GM23248 (cell line): ENCODE measurements around the gene SHROOM3. TPM values are rescaled to one million over a fixed set of nuclear protein-coding genes. Genes with fewer than 3 reads are reported as not detected.
A peak's percentile ranks its signal among the peaks of the same experiment; 100 is the strongest.

Experiments used
- DNase-seq: peaks from one replicate; pipeline ENCODE4 v3.0.0-alpha.2; 2015
- H2AFZ ChIP-seq: fragments of 200-600 bp; sonication (generic); 2 replicates; pipeline ENCODE4 v1.6.1; 2016; ENCODE audit warnings: antibody characterized with exemption
- H3F3A ChIP-seq: fragments of 200-600 bp; sonication (generic); 2 replicates; pipeline ENCODE4 v1.6.1; 2016; ENCODE audit warnings: mild to moderate bottlenecking, antibody characterized with exemption, mixed run types; ENCODE audit not compliant: insufficient read depth
- H3K27ac ChIP-seq: fragments of 200-600 bp; sonication (generic); 2 replicates; pipeline ENCODE4 v1.5.1; 2016; ENCODE audit warnings: mild to moderate bottlenecking
- H3K27me3 ChIP-seq: fragments of 200-600 bp; sonication (generic); replicated peaks from 2 replicates; pipeline ENCODE4 v1.6.1; 2016; ENCODE audit warnings: mild to moderate bottlenecking; ENCODE audit not compliant: insufficient read depth
- H3K36me3 ChIP-seq: fragments of 200-600 bp; sonication (generic); 2 replicates; pipeline ENCODE4 v1.6.1; 2016; ENCODE audit warnings: low read depth, mild to moderate bottlenecking
- H3K4me1 ChIP-seq: fragments of 200-600 bp; sonication (generic); 2 replicates; pipeline ENCODE4 v1.6.1; 2016; ENCODE audit warnings: mild to moderate bottlenecking; ENCODE audit not compliant: insufficient read depth
- H3K4me2 ChIP-seq: fragments of 200-600 bp; sonication (generic); one replicate; pipeline ENCODE4 v1.6.1; 2016; ENCODE audit warnings: mild to moderate bottlenecking; ENCODE audit not compliant: unreplicated experiment
- H3K4me3 ChIP-seq: fragments of 200-600 bp; sonication (generic); 2 replicates; pipeline ENCODE4 v1.5.1; 2016; ENCODE audit warnings: mild to moderate bottlenecking
- H3K79me2 ChIP-seq: fragments of 200-600 bp; sonication (generic); 2 replicates; pipeline ENCODE4 v1.6.1; 2016; ENCODE audit warnings: mild to moderate bottlenecking; ENCODE audit not compliant: insufficient read depth
- H3K9ac ChIP-seq: fragments of 200-600 bp; sonication (generic); 2 replicates; pipeline ENCODE4 v1.6.1; 2016; ENCODE audit warnings: mild to moderate bottlenecking
- H3K9me2 ChIP-seq: fragments of 200-600 bp; sonication (generic); 2 replicates; pipeline ENCODE4 v1.6.1; 2016; ENCODE audit warnings: mixed run types, mild to moderate bottlenecking, moderate library complexity; ENCODE audit not compliant: insufficient read depth
- H3K9me3 ChIP-seq: fragments of 200-600 bp; sonication (generic); one replicate; pipeline ENCODE4 v1.6.1; 2017; ENCODE audit warnings: low read depth
- H4K20me1 ChIP-seq: fragments of 200-600 bp; sonication (generic); 2 replicates; pipeline ENCODE4 v1.6.0; 2016; ENCODE audit not compliant: insufficient read depth
- EZH2 ChIP-seq: fragments of 200-600 bp; sonication (generic); IDR thresholded peaks from 2 replicates; pipeline ENCODE4 v1.6.1; 2018; ENCODE audit warnings: antibody characterized with exemption, mild to moderate bottlenecking; ENCODE audit not compliant: insufficient read depth, poor library complexity, severe bottlenecking
- EZH2phosphoT487 ChIP-seq: fragments of 200-600 bp; sonication (generic); IDR thresholded peaks from 2 replicates; pipeline ENCODE4 v1.6.1; 2018; ENCODE audit warnings: antibody characterized with exemption, moderate library complexity, mild to moderate bottlenecking, low read depth; ENCODE audit not compliant: insufficient read depth
- WGBS, 2 experiments: methylation state at CpG; one replicate each; pipeline ENCODE4 v1.1.6; 2015 to 2017; ENCODE audit warnings: low lambda C conversion rate in 2 of 2, low coverage in 1 of 2; ENCODE audit errors: missing lambda C conversion rate in 2 of 2; 5-methylcytosine and 5-hydroxymethylcytosine counted together
- in situ Hi-C: fragments of 300-500 bp; cut with MboI; formaldehyde crosslinking; loops from 2 replicates; pipeline ENCODE4 v1.15.0; 2020
- polyA plus RNA-seq: library from polyadenylated mRNA; unstranded; fragments of >200 nt; fragmentation: Nextera tagmentation; extraction: Ambion mirVana; gene quantifications from 2 replicates; pipeline ENCODE4 v1.2.1, GENCODE V29; 2016
- total RNA-seq: library from RNA; depleted of rRNA; stranded (reverse); fragments of >200 nt; shearing (Covaris generic); gene quantifications from 2 replicates; pipeline ENCODE4 v1.2.3, GENCODE V29; 2014

Gene SHROOM3
- total and polyA plus RNA-seq, 2 experiments from 2014 or later: 9.7 to 44.6 TPM

- Histone ChIP-seq H3K9me3 (no peaks in the 10 kb centered on the region), H2AFZ (peak overlapping the region; percentile 71), H4K20me1 (no peaks in the 10 kb centered on the region), H3F3A (peaks cover 69% of the 10 kb centered on the region), H3K36me3 (no peaks in the 10 kb centered on the region), H3K27ac (peak overlapping the region; percentile 91), H3K79me2 (no peaks in the 10 kb centered on the region), H3K9ac (peak overlapping the region; percentile 64), H3K4me2 (peak overlapping the region; percentile 70), H3K27me3 (no peaks in the 10 kb centered on the region), H3K9me2 (no peaks in the 10 kb centered on the region), H3K4me3 (peak overlapping the region; percentile 44), H3K4me1 (peaks cover 84% of the 10 kb centered on the region)
- peak; percentile 66 for DNase-seq
- TF ChIP-seq EZH2phosphoT487 (no peak), EZH2 (no peak)
- in situ Hi-C loops: no loop called here
- 25 to 29% methylated on average over 8 of the region's 8 CpGs for WGBS, 2 experiments
Observed at GRCh38 chr4:76610751-76611547, 175.9 kb downstream of the SHROOM3 start.

- Histone ChIP-seq H3F3A (peaks cover 71% of the 10 kb centered on the region), H3K27me3 (no peaks in the 10 kb centered on the region), H3K79me2 (no peaks in the 10 kb centered on the region), H3K4me2 (peak overlapping the region; percentile 70), H3K9me2 (no peaks in the 10 kb centered on the region), H3K27ac (peak overlapping the region; percentile 91), H3K9me3 (no peaks in the 10 kb centered on the region), H3K36me3 (no peaks in the 10 kb centered on the region), H3K9ac (peak overlapping the region; percentile 64), H4K20me1 (no peaks in the 10 kb centered on the region), H3K4me3 (peak overlapping the region; percentile 44), H2AFZ (peak overlapping the region; percentile 71), H3K4me1 (peaks cover 84% of the 10 kb centered on the region)
- WGBS, 2 experiments: 9 to 11% methylated on average over 6 of the region's 6 CpGs
- TF ChIP-seq EZH2phosphoT487 (no peak), EZH2 (no peak)
- in situ Hi-C loops: no loop called here
- peak; percentile 80 for DNase-seq
Observed at GRCh38 chr4:76611616-76612207, 176.7 kb downstream of the SHROOM3 start.

GRCh38 chr4:76614589-76614988 is 179.6 kb downstream of the SHROOM3 start:
- Histone ChIP-seq H3K27me3 (no peaks in the 10 kb centered on the region), H3K4me3 (no peak overlapping the region), H3K27ac (peak overlapping the region; percentile 73), H2AFZ (no peak overlapping the region), H3K4me2 (peak overlapping the region; percentile 24), H3F3A (peaks cover 61% of the 10 kb centered on the region), H3K9ac (no peak overlapping the region), H4K20me1 (no peaks in the 10 kb centered on the region), H3K9me3 (no peaks in the 10 kb centered on the region), H3K79me2 (no peaks in the 10 kb centered on the region), H3K9me2 (no peaks in the 10 kb centered on the region), H3K4me1 (peaks cover 76% of the 10 kb centered on the region), H3K36me3 (no peaks in the 10 kb centered on the region)
- in situ Hi-C loops: no loop called here
- DNase-seq: peak; percentile 88
- TF ChIP-seq EZH2 (no peak), EZH2phosphoT487 (no peak)

GRCh38 chr4:76615999-76616398 is 181.0 kb downstream of the SHROOM3 start:
- Histone ChIP-seq H3K9me3 (no peaks in the 10 kb centered on the region), H3K27ac (no peak overlapping the region), H2AFZ (no peak overlapping the region), H3K4me3 (no peak overlapping the region), H3F3A (peaks cover 52% of the 10 kb centered on the region), H3K4me1 (peaks cover 65% of the 10 kb centered on the region), H3K9ac (no peak overlapping the region), H3K9me2 (no peaks in the 10 kb centered on the region), H3K79me2 (no peaks in the 10 kb centered on the region), H3K27me3 (no peaks in the 10 kb centered on the region), H3K36me3 (no peaks in the 10 kb centered on the region), H3K4me2 (peak overlapping the region; percentile 14), H4K20me1 (no peaks in the 10 kb centered on the region)
- WGBS, 2 experiments: 53 to 58% methylated on average over 3 of the region's 3 CpGs
- in situ Hi-C loops: no loop called here
- no peak for TF ChIP-seq EZH2phosphoT487
- no peak for TF ChIP-seq EZH2
- DNase-seq: no peak
